Ascending aorta (tissue), 2 donors: ENCODE measurements around the gene CHPF2. TPM values are rescaled to one million over a fixed set of nuclear protein-coding genes. Genes with fewer than 3 reads are reported as not detected.

Source experiments
- DNase-seq, 2 donors: peaks; one replicate each; pipeline ENCODE4 v3.0.0-alpha.2; 2019; ENCODE audit warnings: low spot score in 2 of 2
- H3K27ac ChIP-seq, 2 donors: fragments of 200-600 bp; sonication (generic); one replicate each; pipeline ENCODE4 v1.5.1; 2016 to 2017; ENCODE audit warnings: mild to moderate bottlenecking in 1 of 2
- H3K27me3 ChIP-seq: fragments of 200-600 bp; sonication (generic); one replicate; pipeline ENCODE4 v1.5.1; 2017
- H3K36me3 ChIP-seq, 2 donors: fragments of 200-600 bp; sonication (generic); one replicate each; pipeline ENCODE4 v1.5.1; 2016
- H3K4me1 ChIP-seq, 2 donors: fragments of 200-600 bp; sonication (generic); one replicate each; pipeline ENCODE4 v1.5.1; 2016 to 2017; ENCODE audit warnings: mild to moderate bottlenecking in 1 of 2
- H3K4me3 ChIP-seq, 2 donors: fragments of 200-600 bp; sonication (generic); one replicate each; pipeline ENCODE4 v1.5.1; 2016 to 2017; ENCODE audit warnings: mild to moderate bottlenecking in 1 of 2
- H3K9me3 ChIP-seq, 2 donors: fragments of 200-600 bp; sonication (generic); one replicate each; pipeline ENCODE4 v1.5.1; 2016
- CTCF ChIP-seq, 3 experiments: fragments of 200-600 bp in 2 of 3; fragments of 450-650 bp in 1 of 3; sonication (generic) in 2 of 3; IDR thresholded peaks; one replicate each; pipeline ENCODE4 v1.5.1; 2016 to 2019; ENCODE audit warnings: antibody characterized with exemption in 3 of 3, mild to moderate bottlenecking in 1 of 3, moderate library complexity in 1 of 3
- intact Hi-C: fragments of 100-400 bp; cut with DNase I; formaldehyde crosslinking; loops from one replicate; pipeline ENCODE4 v1.15.1; 2023
- total RNA-seq: library from RNA; depleted of rRNA; stranded (reverse); fragments of >200 nt; gene quantifications from one replicate; pipeline ENCODE4 v1.1.0, GENCODE V29; 2016

Gene CHPF2
- total RNA-seq, 1 donor from 2014 or later: 40.3 TPM

DNA sequence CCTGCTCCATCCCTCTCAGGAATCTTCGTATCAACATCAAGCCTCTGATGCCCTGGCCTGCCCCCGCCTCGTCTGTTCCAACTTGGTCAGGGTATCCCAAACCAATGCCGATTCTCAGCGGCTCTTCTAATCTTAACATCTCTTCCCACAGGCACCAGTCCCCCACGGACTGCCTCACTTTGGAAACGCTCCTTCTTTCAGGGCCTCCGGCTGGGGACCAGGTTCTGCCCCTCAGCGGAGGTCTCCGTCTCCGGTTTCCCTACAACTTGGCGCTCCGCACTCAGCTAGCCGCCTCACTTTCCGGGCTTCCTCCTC, 5.8 kb upstream of the CHPF2 start:
- intact Hi-C loops: loop anchor here (2.0 to 5.0 kb wide), 2 partner anchors 76 to 198 kb away; partner anchors contain the start of gene ABCB8

GRCh38 chr7:151226875-151227782, 5.2 kb upstream of the CHPF2 start, which contains the start of gene ABCF2:
Gene ABCF2, minus strand, starts transcription at chr7:151227205. Its CDS starts 747 bp downstream, at chr7:151226458.
- Histone ChIP-seq H3K9me3 (no peaks in the 10 kb centered on the region), H3K27ac (peak within 1 kb of the TSS; percentile 63 to 72), H3K36me3 (peaks cover 25 to 27% of the 10 kb centered on the region in 2 donors), H3K4me3 (peak within 1 kb of the TSS; percentile 79 to 94), H3K27me3 (no peaks in the 10 kb centered on the region), H3K4me1 (peaks cover 7 to 12% of the 10 kb centered on the region in 2 donors)
- peak; percentile 98 to 100 for DNase-seq
- TF ChIP-seq CTCF (IDR thresholded peaks at IDR 0.05): no peak
- intact Hi-C loops: loop anchor here (1.0 to 5.0 kb wide), 6 partner anchors 18 to 198 kb away; partner anchors contain the start of genes ABCB8, FASTK and NUB1

More for the DNA sequence above, 5.8 kb upstream of the CHPF2 start:
- H3K27ac ChIP-seq: peak overlapping the region; percentile 58 to 69
- H3K4me1 ChIP-seq: peaks cover 7 to 10% of the 10 kb centered on the region in 2 donors
- H3K27me3 ChIP-seq: no peaks in the 10 kb centered on the region
- peak overlapping the region; percentile 79 to 94 for H3K4me3 ChIP-seq
- H3K9me3 ChIP-seq: no peaks in the 10 kb centered on the region
- H3K36me3 ChIP-seq: peaks cover 31 to 32% of the 10 kb centered on the region in 2 donors
- DNase-seq: no peak
- no peak for TF ChIP-seq CTCF (IDR thresholded peaks at IDR 0.05)

- intact Hi-C loops: loop anchor here (5.0 kb wide), 1 partner anchor 74 kb away; no protein-coding TSS in a partner anchor
- no peak for TF ChIP-seq CTCF (IDR thresholded peaks at IDR 0.05)
- Histone ChIP-seq H3K4me3 (peak overlapping the region; percentile 79 to 94), H3K27ac (peak overlapping the region; percentile 63 to 72), H3K36me3 (peaks cover 13 to 16% of the 10 kb centered on the region in 2 donors), H3K9me3 (no peaks in the 10 kb centered on the region), H3K27me3 (no peaks in the 10 kb centered on the region), H3K4me1 (peaks cover 7 to 12% of the 10 kb centered on the region in 2 donors)
- DNase-seq: no peak
Measured at GRCh38 chr7:151228024-151228866, 4.0 kb upstream of the CHPF2 start.

DNA sequence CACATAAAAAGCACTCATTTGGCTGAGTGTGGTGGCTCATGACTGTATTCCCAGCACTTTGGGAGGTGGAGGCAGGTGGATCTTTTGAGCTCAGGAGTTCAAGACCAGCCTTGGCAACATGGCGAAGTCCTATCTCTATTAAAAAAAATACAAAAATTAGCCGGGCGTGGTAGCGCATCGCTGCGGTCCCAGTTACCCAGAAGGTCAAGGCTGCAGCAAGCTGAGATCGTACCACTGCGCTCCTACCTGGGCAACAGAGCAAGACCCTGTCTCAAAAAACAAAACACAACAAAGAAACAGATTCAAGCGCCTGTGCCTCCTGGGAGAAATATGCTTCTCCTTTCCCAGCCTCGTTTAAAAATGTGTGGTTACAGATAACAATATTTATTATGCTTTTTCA, 3.0 kb upstream of the CHPF2 start:
- Histone ChIP-seq H3K27ac (no peak overlapping the region), H3K4me3 (no peak overlapping the region), H3K27me3 (no peaks in the 10 kb centered on the region), H3K9me3 (no peaks in the 10 kb centered on the region), H3K4me1 (peaks cover 15 to 16% of the 10 kb centered on the region in 2 donors), H3K36me3 (peaks cover 4 to 6% of the 10 kb centered on the region in 2 donors)
- intact Hi-C loops: loop anchor here (5.0 kb wide), 1 partner anchor 73 kb away; no protein-coding TSS in a partner anchor
- no peak for DNase-seq
- TF ChIP-seq CTCF (IDR thresholded peaks at IDR 0.05): no peak

- TF ChIP-seq CTCF (IDR thresholded peaks at IDR 0.05): no peak
- intact Hi-C loops: no loop called here
- H3K27ac ChIP-seq: no peak overlapping the region
- DNase-seq: no peak
- H3K36me3 ChIP-seq: peaks cover 15 to 16% of the 10 kb centered on the region in 2 donors
- peaks cover 10 to 12% of the 10 kb centered on the region in 2 donors for H3K4me1 ChIP-seq
- H3K9me3 ChIP-seq: no peaks in the 10 kb centered on the region
- peak overlapping the region in 1 of 2 donors; percentile 91 for H3K4me3 ChIP-seq
- no peaks in the 10 kb centered on the region for H3K27me3 ChIP-seq
Measured at GRCh38 chr7:151231080-151231479, 1.2 kb upstream of the CHPF2 start.
